GM12865 (cell line): ENCODE results near the gene NFIA.

Source experiments
- DNase-seq: peaks from one replicate; pipeline ENCODE4 v3.0.0; 2010; ENCODE audit warnings: low read depth
- H3K4me3 ChIP-seq: 2 replicates; pipeline ENCODE4 v1.5.1; 2011; ENCODE audit warnings: mild to moderate bottlenecking, low read depth, low read length, control low read depth
- CTCF ChIP-seq: IDR thresholded peaks from 2 replicates; pipeline ENCODE4 v1.5.1; 2011; ENCODE audit warnings: low read length, control low read depth, low read depth, inconsistent platforms; ENCODE audit not compliant: insufficient read depth; ENCODE audit errors: missing control alignments

The NFIA gene

GRCh38 chr1:61163355-61163754 is 81.0 kb downstream of the NFIA start:
- TF ChIP-seq CTCF = no peak

GRCh38 chr1:61165402-61165801 is 83.0 kb downstream of the NFIA start:
- no peak for DNase-seq
- no peak for TF ChIP-seq CTCF
- no peak overlapping the region for H3K4me3 ChIP-seq

More at GRCh38 chr1:61163355-61163754, 81.0 kb downstream of the NFIA start:
- no peak overlapping the region for H3K4me3 ChIP-seq
- no peak for DNase-seq

- DNase-seq = no peak
- H3K4me3 ChIP-seq = no peak overlapping the region
- no peak for TF ChIP-seq CTCF
Observed at GRCh38 chr1:61167309-61167708, 84.9 kb downstream of the NFIA start.

GRCh38 chr1:61169045-61169444 is 86.7 kb downstream of the NFIA start:
- DNase-seq = no peak
- H3K4me3 ChIP-seq = no peak overlapping the region
- no peak for TF ChIP-seq CTCF

- no peak for TF ChIP-seq CTCF
- DNase-seq = no peak
- no peak overlapping the region for H3K4me3 ChIP-seq
Observed at GRCh38 chr1:61169634-61170033, 87.3 kb downstream of the NFIA start.

GRCh38 chr1:61170328-61171238 is 88.2 kb downstream of the NFIA start:
- no peak overlapping the region for H3K4me3 ChIP-seq
- DNase-seq = no peak
- TF ChIP-seq CTCF = no peak

- no peak for DNase-seq
- TF ChIP-seq CTCF = no peak
- no peak overlapping the region for H3K4me3 ChIP-seq
Observed at GRCh38 chr1:61171346-61171745, 89.0 kb downstream of the NFIA start.
